PC-9 (cell line): ENCODE data around the gene SLC35F4. TPM values are rescaled to one million over a fixed set of nuclear protein-coding genes. Genes with fewer than 3 reads are reported as not detected.
A peak's percentile ranks its signal among the peaks of the same experiment; 100 is the strongest.

ENCODE experiments used
- BruUV-seq: library from RNA; stranded (reverse); fragments of 400-500 nt; replicated peaks from 2 replicates; lab custom pipeline; 2021; lab: Mats Ljungman, UMichigan
- CTCF ChIA-PET: fragments of 300-600 bp; sonication (Branson Sonifier 250); formaldehyde crosslinking; loops from one replicate; lab custom pipeline; 2022; ENCODE audit warnings: antibody characterized with exemption; lab: Charles Lee
- POLR2A ChIA-PET: fragments of 300-600 bp; sonication (Branson Sonifier 250); formaldehyde crosslinking; loops from one replicate; lab custom pipeline; 2022; ENCODE audit warnings: antibody characterized with exemption; ENCODE audit not compliant: unreplicated experiment; lab: Charles Lee
- DNase-seq, 2 experiments: peaks; one replicate each; pipeline versions ENCODE4 v3.0.0 to v3.0.0-alpha.2; 2015 to 2022; ENCODE audit warnings: mixed read lengths in 1 of 2
- H2AFZ ChIP-seq: fragments of 200-600 bp; sonication (generic); 2 replicates; pipeline ENCODE4 v1.8.1; 2017; ENCODE audit warnings: antibody characterized with exemption
- H3F3A ChIP-seq: fragments of 200-600 bp; sonication (generic); 2 replicates; pipeline ENCODE4 v1.8.1; 2017; ENCODE audit warnings: antibody characterized with exemption, mild to moderate bottlenecking, low read depth; ENCODE audit not compliant: insufficient read depth
- H3K27ac ChIP-seq: fragments of 200-600 bp; sonication (generic); 2 replicates; pipeline ENCODE4 v1.6.1; 2016; ENCODE audit warnings: mixed run types
- H3K27me3 ChIP-seq: fragments of 200-600 bp; sonication (generic); 2 replicates; pipeline ENCODE4 v1.6.1; 2016; ENCODE audit warnings: low read depth, mixed run types; ENCODE audit not compliant: insufficient read depth
- H3K36me3 ChIP-seq: fragments of 200-600 bp; sonication (generic); 2 replicates; pipeline ENCODE4 v1.6.1; 2016; ENCODE audit warnings: low read depth, mixed run types
- H3K4me1 ChIP-seq: fragments of 200-600 bp; sonication (generic); replicated peaks from 2 replicates; pipeline ENCODE4 v1.6.1; 2016; ENCODE audit warnings: mixed run types; ENCODE audit not compliant: insufficient read depth
- H3K4me2 ChIP-seq: fragments of 200-600 bp; sonication (generic); 2 replicates; pipeline ENCODE4 v1.6.1; 2017; ENCODE audit warnings: mixed run types
- H3K4me3 ChIP-seq: fragments of 200-600 bp; sonication (generic); 2 replicates; pipeline ENCODE4 v1.6.1; 2016; ENCODE audit warnings: mixed run types
- H3K79me2 ChIP-seq: fragments of 200-600 bp; sonication (generic); 2 replicates; pipeline ENCODE4 v1.6.1; 2017; ENCODE audit warnings: low read depth, mixed run types
- H3K9me2 ChIP-seq: fragments of 200-600 bp; sonication (generic); 2 replicates; pipeline ENCODE4 v1.8.1; 2017; ENCODE audit warnings: mild to moderate bottlenecking; ENCODE audit not compliant: insufficient read depth
- H3K9me3 ChIP-seq: fragments of 200-600 bp; sonication (generic); 2 replicates; pipeline ENCODE4 v1.8.1; 2016; ENCODE audit warnings: low read depth; ENCODE audit not compliant: insufficient read depth
- H4K20me1 ChIP-seq: fragments of 200-600 bp; sonication (generic); 2 replicates; pipeline ENCODE4 v1.8.1; 2017; ENCODE audit not compliant: insufficient read depth
- EZH2 ChIP-seq: fragments of 200-600 bp; sonication (generic); IDR thresholded peaks from 2 replicates; pipeline ENCODE4 v1.8.0; 2017; ENCODE audit warnings: antibody characterized with exemption, low read depth
- intact Hi-C: fragments of 100-400 bp; cut with micrococcal nuclease; formaldehyde crosslinking; loops from one replicate; pipeline ENCODE4 v1.10.0; 2022; ENCODE audit not compliant: unreplicated experiment
- total RNA-seq: library from RNA; stranded (reverse); gene quantifications from 2 replicates; pipeline ENCODE4 v1.2.3, GENCODE V29; 2021
- TF ChIP-seq, protein P1 (sequence below): fragments of 200-600 bp; sonication (generic); conservative IDR thresholded peaks from 2 replicates; pipeline ENCODE4 v1.6.1; 2017; ENCODE audit warnings: mixed run types, antibody characterized with exemption, mild to moderate bottlenecking, moderate library complexity

The SLC35F4 gene
- total RNA-seq, 1 experiment from 2014 or later = not detected

- Histone ChIP-seq H3K4me3 (no peak overlapping the region), H3K4me2 (no peak overlapping the region), H2AFZ (no peak overlapping the region), H4K20me1 (no peaks in the 10 kb centered on the region), H3K27me3 (0 out of 2 replicates have a peak, but pooled peaks cover 4% of the 10 kb centered on the region), H3K27ac (no peak overlapping the region), H3K79me2 (no peaks in the 10 kb centered on the region), H3K9me3 (no peaks in the 10 kb centered on the region), H3K4me1 (no peaks in the 10 kb centered on the region), H3K9me2 (no peaks in the 10 kb centered on the region), H3F3A (no peaks in the 10 kb centered on the region), H3K36me3 (no peaks in the 10 kb centered on the region)
- no peak for TF ChIP-seq EZH2
- TF ChIP-seq, protein P1, sequence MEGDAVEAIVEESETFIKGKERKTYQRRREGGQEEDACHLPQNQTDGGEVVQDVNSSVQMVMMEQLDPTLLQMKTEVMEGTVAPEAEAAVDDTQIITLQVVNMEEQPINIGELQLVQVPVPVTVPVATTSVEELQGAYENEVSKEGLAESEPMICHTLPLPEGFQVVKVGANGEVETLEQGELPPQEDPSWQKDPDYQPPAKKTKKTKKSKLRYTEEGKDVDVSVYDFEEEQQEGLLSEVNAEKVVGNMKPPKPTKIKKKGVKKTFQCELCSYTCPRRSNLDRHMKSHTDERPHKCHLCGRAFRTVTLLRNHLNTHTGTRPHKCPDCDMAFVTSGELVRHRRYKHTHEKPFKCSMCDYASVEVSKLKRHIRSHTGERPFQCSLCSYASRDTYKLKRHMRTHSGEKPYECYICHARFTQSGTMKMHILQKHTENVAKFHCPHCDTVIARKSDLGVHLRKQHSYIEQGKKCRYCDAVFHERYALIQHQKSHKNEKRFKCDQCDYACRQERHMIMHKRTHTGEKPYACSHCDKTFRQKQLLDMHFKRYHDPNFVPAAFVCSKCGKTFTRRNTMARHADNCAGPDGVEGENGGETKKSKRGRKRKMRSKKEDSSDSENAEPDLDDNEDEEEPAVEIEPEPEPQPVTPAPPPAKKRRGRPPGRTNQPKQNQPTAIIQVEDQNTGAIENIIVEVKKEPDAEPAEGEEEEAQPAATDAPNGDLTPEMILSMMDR = peak; percentile 70
- POLR2A ChIA-PET = interaction anchor here (0.6 kb wide), 1 partner anchor 959 kb away, joined by 3 read pairs; no protein-coding TSS in a partner anchor
- CTCF ChIA-PET = no interaction called here
- DNase-seq = no peak
- intact Hi-C loops = loop anchor here (10.0 kb wide), 1 partner anchor 382 kb away; no protein-coding TSS in a partner anchor
- BruUV-seq = no TSS peak
Observed at GRCh38 chr14:57692671-57693070, 173.2 kb downstream of the SLC35F4 start.

DNA sequence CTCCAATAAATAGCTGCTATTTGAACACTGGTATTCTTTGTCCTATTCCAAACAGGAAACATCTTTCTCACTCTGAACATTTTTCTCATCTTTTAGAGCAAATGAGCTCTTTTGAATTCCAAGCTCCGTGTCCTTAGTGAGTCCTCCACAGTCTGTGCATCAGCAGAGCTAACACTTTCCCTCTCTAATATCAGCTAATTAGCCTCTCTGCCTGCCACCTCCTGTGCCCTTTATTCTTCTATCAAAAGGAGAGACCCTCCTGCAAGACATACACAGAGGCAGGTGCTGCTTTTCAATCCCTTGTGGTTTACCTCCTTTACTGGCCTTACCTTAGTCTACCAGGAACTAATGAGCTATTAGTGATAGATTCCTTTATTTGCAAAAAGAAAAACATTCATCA is 178.5 kb downstream of the SLC35F4 start:
- TF ChIP-seq, protein P1 = no peak
- no peak for TF ChIP-seq EZH2
- ChIA-PET CTCF (no interaction called here), POLR2A (no interaction called here)
- no peaks in the 10 kb centered on the region for H3K36me3 ChIP-seq
- no peaks in the 10 kb centered on the region for H3K9me3 ChIP-seq
- no peak overlapping the region for H3K4me3 ChIP-seq
- H4K20me1 ChIP-seq = no peaks in the 10 kb centered on the region
- no peak overlapping the region for H3K4me2 ChIP-seq
- H3F3A ChIP-seq = no peaks in the 10 kb centered on the region
- DNase-seq = no peak
- H3K27me3 ChIP-seq = 0 out of 2 replicates have a peak, but pooled peaks cover 4% of the 10 kb centered on the region
- H3K27ac ChIP-seq = no peak overlapping the region
- no peaks in the 10 kb centered on the region for H3K9me2 ChIP-seq
- H3K79me2 ChIP-seq = no peaks in the 10 kb centered on the region
- H2AFZ ChIP-seq = no peak overlapping the region
- intact Hi-C loops = no loop called here
- H3K4me1 ChIP-seq = no peaks in the 10 kb centered on the region
- BruUV-seq = no TSS peak

DNA sequence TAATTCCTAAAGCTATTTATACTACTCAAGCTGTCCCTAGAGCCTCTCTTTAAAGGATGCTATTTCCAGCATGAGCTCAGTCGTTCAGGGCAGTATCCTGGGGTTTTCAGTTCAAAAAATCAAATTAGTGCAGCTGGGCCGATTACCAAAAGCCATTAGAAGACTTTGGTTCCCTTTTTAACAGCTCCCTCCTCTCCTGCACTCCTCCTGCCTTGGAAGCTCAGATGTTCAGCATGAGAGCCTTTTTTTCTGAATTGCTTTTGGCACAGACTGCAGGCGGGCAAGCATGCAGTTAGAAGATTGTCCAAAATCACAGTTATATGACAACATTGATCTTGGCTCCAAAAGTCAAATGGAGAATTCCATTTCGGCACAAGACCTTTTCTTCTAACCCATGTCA is 179.6 kb downstream of the SLC35F4 start:
- Histone ChIP-seq H2AFZ (no peak overlapping the region), H4K20me1 (no peaks in the 10 kb centered on the region), H3K9me2 (no peaks in the 10 kb centered on the region), H3K4me1 (no peaks in the 10 kb centered on the region), H3K27me3 (0 out of 2 replicates have a peak, but pooled peaks cover 4% of the 10 kb centered on the region), H3F3A (no peaks in the 10 kb centered on the region), H3K4me3 (no peak overlapping the region), H3K36me3 (no peaks in the 10 kb centered on the region), H3K79me2 (no peaks in the 10 kb centered on the region), H3K9me3 (no peaks in the 10 kb centered on the region), H3K27ac (no peak overlapping the region), H3K4me2 (no peak overlapping the region)
- CTCF ChIA-PET = no interaction called here
- BruUV-seq = no TSS peak
- intact Hi-C loops = no loop called here
- no peak for DNase-seq
- no peak for TF ChIP-seq EZH2
- TF ChIP-seq, protein P1 = no peak
- POLR2A ChIA-PET = no interaction called here
